SK-MEL-5 (cell line): ENCODE results near the gene ADAM17. TPM values are rescaled to one million over a fixed set of nuclear protein-coding genes. Genes with fewer than 3 reads are reported as not detected.

Experiments
- DNase-seq: peaks from one replicate; pipeline ENCODE4 v3.0.0-alpha.2; 2016; ENCODE audit warnings: low read depth, low spot score
- in situ Hi-C: cut with HindIII; loops from 2 replicates; pipeline ENCODE4 v1.10.0; 2016; ENCODE audit warnings: low sequenced_read_pairs, high pct_unique_total_duplicates, low pct_unique_long_range_greater_than_20kb
- total RNA-seq: library from RNA; depleted of rRNA; stranded (reverse); fragments of >200 nt; shearing (Covaris generic); gene quantifications from 2 replicates; pipeline ENCODE4 v1.2.3, GENCODE V29; 2014

ADAM17 gene
- total RNA-seq, 1 experiment from 2014 or later = 34.9 TPM

DNA sequence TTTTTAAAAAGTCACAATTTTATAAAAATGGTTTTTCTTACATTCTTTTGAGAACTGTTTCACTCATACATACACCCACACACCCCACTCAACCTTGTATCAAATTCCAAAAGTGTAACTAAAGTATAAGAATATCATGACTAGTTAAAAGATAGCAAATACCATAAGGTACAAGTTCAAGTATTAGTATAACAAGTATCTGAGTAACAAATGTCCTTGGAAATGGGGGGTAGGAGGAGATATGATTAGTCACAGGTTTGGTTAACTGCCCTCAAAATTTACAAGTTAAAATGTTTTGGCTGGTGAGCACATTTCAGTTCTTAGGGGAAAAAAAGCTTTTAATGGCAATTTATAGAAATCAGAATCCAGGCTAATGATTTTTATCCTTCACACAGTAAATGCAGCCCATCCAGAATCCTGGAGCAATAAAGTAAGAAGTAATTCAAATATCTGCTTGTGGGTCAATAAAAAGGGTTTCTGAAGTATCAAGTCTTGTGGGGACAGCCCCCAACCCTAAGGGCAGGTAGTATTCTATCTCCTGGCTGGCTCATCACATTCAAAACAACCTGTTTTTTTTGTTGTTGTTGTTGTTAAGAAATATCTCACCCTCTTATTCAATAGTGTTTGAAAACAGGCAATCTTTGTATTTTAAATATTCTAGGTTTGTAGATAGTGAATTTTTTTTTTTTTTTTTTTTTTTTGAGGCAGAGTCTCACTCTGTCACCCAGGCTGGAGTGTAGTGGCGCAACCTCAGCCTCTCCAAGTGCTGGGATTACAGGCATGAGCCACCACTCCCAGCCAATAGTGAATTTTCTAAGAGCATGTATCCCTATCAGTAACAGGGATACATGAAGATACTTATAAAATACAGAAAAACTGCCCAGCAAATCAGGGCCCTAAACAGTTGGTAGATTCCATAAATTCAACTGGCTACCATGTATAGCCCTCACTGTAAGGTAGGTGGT is 66.8 kb downstream of the ADAM17 start:
- DNase-seq = no peak
- in situ Hi-C loops = no loop called here

DNA sequence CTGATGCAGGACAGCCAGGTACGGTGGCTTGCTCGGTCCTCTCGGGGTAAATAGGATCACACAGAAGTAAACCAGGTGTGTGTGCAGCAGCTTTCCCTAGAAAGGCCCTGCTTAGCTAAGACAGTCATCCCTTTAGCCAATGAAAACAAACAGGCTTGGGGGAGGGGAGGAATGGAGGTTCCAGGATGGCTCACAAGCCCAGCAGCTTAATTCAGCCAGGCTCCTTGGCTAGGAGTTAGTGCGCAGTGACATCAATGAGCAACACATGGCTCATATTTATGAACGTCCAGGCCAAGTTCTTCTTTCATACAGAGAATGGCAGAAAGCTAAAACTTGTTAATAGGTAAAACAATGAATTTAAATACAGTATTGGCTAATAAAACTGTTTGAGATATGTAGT is 71.1 kb downstream of the ADAM17 start:
- in situ Hi-C loops = no loop called here

DNA sequence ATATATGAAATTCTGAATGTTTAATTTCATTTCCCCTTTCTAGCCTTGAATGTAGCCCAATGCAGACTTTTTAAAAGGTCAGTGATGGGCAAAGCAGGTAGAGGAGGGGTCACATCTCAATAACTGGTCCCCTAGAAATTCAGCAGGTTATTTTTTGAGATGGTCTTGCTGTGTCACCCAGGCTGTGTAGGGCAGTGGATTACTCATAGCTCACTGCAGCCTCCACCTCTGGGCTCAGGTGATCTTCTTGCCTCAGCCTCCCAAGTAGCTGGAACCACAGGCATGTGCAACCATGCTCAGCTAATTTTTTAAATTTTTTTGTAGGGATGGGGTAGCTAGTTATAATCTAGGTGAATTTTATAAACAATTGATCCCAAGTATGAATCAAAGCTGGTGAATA is 72.5 kb downstream of the ADAM17 start:
- in situ Hi-C loops = no loop called here
- no peak for DNase-seq

More for the DNA sequence above, 71.1 kb downstream of the ADAM17 start:
- no peak for DNase-seq

DNA sequence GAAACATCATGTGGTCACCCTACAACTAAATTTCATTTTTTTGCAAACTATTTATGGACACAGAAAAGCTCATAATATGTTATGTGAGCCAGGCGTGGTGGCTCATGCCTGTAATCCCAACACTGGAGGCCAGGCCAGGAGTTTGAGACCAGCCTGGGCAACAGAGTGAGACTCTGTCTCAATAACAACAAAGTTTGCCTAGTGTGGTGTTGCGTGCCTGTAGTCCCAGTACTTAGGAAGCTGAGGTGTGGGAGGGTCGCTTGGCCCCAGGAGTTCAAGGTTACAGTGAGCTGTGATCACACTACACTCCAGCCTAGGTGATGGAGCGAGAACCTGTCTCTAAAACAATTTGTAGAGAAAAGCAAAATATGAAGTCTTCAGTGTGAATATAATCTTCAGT is 75.5 kb downstream of the ADAM17 start:
- no peak for DNase-seq
- in situ Hi-C loops = no loop called here

DNA sequence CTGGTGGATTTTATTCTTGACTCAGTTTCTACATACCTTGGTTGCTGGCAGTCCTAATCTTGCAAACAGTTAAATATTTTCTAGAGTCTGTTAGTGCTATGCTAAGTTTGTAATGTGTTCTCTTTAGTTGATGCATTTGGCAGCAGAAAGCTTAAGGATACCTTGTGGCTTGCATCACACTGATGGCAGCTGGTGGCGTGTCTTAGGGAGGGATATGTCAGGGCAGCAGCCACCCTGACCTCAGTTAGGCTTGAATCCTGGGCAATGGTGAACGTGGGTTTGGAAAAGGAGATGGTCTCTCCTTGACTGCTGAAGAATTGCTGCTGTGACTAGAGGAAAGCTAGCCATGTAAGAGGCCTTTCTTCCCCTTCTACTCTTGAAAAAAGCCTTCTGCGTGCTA is 77.1 kb downstream of the ADAM17 start:
- DNase-seq = no peak
- in situ Hi-C loops = no loop called here

DNA sequence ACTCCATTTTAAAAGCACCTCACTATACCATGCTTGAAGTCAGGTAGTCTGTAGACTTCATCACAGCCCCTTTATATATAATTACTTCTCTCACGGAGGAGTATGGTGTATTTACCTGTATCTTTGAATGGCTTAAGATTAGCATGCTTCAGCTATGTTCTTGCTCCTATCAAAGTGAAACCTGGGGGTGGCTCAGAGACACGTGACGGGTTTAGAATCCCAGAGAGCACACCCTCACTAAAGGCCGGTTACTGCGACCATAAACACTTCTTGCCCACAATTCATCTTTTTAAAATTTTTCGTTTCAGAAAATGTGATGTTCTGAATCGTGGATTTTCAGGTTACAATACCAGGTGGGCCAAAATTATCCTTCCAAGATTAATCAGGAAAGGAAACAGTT is 77.7 kb downstream of the ADAM17 start:
- in situ Hi-C loops = no loop called here
- no peak for DNase-seq

DNA sequence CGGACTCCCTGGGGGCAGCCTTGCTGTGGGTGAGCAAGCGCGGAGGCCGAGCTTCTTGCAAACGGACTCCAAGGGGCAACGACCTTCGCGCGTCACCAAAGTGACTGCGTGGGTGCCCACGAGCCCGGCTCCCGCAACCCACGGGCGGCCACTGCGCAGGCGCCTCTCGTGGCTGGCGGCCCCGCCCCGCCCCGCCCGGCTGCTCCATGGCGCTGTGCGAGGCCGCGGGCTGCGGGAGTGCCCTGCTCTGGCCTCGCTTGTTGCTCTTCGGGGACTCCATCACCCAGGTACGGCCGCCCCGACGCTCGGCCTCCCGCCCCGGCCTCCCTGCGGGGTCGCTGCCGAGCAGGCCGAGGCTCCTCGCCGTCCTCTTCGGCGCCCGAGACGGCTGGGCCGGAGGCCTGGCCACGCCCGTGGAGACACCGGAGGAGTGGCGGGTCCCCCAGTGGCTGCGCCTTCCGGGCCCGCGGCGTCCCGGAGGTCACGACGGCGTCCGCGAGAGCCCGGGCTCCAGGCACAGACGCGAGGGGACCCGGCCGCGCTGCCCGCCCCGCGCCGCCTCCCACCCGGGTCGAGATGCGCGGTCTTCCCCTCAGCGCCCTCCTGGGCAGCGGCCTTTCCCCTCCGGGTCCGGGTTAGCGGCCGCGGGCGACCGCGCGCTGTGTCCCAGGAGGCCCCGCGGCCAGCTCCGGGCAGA is 81.1 kb downstream of the ADAM17 start, which contains the start of gene IAH1:
TSS of gene IAH1 (plus strand) at position 191 of the 697 bp plus-strand sequence. CDS start at position 207, 16 bp downstream.
- in situ Hi-C loops = no loop called here
- peak; percentile 51 for DNase-seq

DNA sequence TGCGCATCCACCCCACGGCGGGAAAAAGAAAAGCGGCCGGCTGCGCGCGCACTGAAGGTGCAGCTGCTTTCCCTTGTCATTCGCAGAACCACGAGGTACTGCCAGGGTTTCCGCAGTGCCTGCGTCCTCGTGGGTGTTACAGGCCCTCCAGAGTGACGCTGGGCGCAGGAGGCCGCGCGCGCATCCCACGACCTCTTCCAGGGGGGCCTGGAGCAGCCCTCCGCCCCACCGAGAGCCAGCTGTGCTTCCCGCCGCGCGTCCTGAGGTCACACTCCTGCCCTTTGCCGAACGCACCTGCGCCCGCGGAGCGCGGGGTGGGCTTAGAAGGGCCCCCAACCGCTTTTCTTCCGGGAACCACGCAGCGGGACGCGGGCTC is 81.7 kb downstream of the ADAM17 start:
- no peak for DNase-seq
- in situ Hi-C loops = no loop called here

DNA sequence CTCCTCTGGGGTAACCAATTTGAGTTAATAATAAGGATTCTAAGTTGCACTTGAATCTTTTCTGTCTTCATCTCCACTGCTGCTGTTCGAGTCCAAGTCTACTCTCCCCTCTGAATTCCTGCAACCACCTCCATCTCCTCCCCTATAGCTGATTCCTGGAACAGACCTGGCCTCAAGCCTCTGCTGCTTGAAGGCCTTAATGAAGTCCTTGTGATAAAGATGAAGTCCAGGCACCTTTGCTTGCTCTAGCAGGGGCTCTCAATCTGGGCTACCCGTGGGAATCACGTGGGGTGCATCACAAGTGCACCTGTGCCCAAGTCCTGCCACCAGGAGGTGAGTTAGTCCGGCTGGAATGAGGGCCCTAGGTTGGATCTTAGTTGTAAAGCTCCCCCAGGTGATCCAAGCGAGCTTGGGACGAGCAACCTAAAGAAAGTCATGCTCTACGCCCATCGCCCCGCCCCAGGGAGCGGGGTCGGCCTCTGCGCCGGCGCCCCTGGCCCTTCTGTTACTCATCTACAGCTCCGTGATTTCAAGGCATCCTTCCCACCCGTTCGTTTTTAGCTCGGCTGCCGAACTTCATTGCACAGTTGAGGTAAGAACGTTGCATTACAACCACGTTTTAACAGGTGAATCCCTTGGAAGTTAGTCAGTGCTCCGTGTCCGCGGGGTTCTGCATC is 82.2 kb downstream of the ADAM17 start:
- in situ Hi-C loops = no loop called here
- DNase-seq = no peak

DNA sequence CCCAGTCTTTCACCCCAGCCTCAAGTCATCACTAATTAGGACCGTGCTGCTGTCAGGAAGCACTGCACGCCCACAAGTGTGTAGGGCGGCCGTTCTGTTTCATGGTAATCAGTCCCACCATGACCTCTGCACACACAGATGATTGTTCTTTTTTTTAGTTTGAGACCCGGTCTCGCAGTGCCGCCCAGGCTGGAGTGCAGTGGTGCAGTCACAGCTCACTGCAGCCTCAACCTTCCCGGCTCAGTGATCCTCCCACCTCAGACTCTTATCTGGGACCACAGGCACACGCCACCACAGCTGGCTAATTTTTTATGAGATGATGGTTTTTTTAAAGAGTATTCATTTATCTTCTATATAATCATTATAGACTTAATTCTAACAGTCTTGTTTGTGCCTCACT is 83.1 kb downstream of the ADAM17 start:
- in situ Hi-C loops = no loop called here
- DNase-seq = no peak

DNA sequence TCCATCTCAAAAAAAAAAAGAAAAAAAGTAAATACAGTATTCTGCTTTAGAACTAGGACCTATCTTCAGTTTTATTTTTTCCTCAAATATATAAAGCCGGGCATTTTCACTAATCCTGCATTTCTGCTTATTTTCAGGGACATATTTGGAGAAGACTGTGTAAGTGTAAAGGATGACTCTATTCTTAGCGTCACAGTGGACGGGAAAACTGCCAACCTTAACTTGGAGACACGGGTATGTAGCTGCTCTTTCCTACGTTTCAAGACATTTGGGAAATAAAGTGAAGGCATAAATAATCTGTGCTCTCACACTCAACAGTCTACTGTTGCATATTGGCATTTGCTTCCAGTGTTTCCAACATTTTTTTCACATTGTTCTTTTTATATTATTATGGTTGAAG is 84.4 kb downstream of the ADAM17 start:
- no peak for DNase-seq
- in situ Hi-C loops = no loop called here

DNA sequence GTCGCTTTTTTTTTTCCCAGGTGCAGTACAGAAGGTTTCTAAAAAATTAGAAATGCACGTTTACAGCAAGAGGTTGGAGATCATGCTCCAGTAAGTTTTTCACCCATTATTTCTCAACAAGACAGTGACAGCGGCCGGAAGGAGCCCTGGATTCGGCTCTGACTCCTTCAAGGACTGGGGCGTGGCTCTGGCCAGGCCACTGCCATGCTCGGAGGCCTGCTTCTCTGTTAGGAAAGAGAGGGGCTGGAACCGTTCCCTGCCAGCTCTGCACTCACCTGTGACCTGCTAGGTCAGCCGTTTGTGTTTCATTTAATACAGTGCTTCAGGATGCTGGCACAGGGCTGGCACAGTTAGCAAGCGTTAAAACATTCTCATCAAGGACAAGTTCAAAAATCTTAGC is 87.9 kb downstream of the ADAM17 start:
- no peak for DNase-seq
- in situ Hi-C loops = no loop called here

DNA sequence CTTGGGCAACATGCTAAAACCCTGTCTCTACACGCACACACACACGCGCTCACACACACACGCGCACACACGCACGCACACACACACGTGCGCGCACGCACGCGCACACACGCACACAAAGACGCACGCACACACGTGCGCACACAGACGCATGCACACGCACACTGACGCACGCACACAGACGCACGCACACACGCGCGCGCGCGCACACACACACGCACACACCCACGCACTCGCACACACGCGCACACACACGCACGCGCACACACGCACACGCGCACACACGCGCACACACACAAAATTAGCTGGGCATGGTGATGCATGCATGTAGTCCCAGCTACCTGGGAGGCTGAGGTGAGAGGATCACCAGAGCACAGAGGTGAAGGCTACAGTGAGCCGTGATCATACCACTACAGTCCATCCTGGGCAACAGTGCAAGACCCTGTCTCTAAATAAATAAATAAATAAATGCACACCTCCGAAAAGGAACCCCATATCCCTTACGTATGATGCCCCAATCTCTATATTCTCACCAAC is 89.4 kb downstream of the ADAM17 start:
- in situ Hi-C loops = no loop called here
- no peak for DNase-seq

DNA sequence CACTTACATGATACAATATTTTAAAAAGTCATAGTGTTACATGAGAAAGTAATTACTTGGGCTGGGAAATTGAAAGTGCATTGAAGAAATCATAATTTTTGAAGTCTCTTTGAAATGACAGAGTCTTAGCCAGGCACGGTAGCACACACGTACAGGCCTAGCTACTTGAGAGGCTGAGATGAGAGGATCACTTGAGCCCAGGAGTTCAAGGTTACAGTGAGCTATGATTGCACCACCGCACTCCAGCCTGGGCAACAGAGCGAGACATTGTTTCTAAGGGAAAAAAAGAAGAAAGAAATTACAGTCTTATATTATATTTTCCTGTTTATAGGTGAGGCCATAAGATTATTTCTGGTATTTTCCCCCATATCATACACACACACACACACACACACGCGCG is 90.5 kb downstream of the ADAM17 start:
- DNase-seq = no peak
- in situ Hi-C loops = no loop called here

DNA sequence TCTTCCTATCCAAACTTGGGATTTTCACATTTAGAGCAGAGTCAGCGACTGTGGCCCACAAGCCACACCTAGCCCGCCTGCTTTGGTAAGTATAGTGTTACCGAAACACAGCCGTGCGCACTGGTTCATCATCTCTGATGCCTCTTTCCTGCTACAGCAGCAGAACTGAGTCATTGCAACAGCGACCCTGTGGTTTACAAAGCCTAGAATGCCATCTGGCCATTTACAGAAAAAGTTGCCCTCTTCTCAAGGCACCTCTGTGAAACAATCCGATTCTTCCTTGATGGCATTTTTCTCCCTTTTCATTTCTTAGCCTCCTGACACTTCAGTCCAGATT is 92.0 kb downstream of the ADAM17 start:
- DNase-seq = no peak
- in situ Hi-C loops = no loop called here

DNA sequence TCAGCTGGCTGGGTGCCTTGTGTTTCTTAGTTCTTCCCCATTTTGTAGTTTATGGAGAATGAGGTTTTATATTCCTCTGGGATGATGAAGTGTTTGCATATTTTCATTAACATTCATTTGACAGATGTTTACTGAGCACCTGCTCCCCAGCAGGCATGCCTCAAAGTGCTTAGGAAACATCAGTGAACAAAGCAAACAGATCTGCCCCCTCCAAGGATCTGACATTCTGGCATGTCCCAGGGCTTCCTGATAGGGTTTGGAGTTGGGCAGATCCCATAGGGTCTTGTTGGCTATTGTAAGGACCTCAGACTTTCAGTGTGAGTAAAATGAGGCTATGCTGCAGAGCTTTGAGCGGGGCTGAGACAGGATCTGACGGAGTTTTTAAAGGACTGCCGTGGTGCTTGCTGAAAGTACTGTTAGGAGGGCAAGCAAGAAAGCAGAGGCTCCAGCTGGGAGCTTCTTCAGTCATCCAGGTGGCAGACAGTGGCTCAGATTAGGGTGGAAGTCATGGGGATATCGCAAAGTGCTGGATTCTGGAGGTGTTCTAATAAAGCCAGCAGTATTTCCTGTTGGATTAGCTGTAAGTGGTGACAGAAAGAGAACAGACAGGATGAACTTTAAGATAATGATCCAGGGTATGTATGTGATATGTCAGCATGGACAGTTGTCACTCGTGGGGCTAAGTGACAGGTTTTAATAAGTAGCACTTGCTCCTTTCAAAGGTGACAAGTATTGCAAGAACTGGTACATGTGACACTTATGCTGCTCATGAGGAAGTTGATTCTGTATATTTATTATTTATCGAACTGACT is 92.5 kb downstream of the ADAM17 start:
- no peak for DNase-seq
- in situ Hi-C loops = no loop called here

DNA sequence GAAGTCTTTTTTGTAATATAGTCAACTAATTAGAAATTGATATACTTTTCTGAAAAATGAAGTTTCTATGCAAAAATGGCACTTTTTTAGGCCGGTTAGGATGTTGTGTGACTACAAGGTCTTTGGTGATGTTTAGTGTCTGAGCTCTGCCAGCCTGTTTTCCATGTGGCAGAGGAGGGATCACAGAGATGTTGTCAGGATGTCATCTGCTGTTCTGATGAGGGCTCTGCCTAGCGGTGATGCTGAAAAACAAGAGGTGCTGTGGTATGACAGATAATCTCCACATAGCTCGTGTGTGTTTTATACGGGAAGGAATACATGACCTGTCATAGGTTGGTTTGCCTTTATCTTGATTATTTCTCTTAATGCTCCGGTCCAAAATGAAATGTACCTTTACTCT is 93.3 kb downstream of the ADAM17 start:
- DNase-seq = no peak
- in situ Hi-C loops = no loop called here
